ENCODE results near the gene CARD8. TPM values are rescaled to one million over a fixed set of nuclear protein-coding genes. Genes with fewer than 3 reads are reported as not detected.

Gene CARD8
- total RNA-seq, 2 experiments from 2014 or later, result 71.1 to 73.1 TPM

DNA sequence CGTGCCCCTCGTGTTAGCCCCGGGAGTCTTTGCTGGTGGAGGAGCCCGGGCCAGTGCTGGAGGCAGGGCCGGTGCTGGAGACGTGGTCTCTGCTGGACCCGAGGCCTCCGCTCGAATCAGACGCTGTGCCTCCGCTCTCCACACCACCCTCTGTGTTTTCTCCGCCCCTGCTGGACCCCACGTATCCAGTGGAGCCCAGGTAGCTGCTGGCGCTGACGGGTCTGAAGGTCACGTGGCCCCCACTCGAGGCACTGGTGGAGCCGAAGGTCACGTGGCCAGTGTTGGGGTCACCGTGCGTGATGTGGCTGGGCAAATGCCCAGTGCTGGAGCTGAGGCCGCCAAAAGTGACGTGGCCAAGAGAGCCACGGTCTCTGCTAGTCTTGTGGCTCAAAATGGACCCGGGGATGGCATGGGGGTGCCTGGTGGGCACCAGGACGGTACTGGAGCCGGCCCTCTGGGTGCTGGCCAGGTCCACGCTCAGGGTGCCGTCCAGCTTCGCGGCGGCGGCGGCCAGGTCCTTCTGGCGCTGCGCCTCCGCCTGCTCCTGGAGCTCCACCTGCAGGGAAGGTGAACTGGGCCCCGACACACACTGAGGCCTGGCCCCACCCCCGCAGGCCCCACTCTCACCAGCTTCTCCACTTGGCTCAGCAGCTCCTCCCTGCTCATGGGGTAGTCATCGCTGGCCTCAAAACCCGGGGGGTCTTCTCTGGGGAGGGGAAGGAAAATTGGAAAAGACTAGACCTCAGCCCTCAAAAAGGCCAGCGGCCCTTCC, 41.4 kb upstream of the CARD8 start:
- Mint-ChIP-seq H3K9me3 (no peaks in the 10 kb centered on the region), H3K4me3 (no peak overlapping the region), H3K36me3 (ENCODE audit: low read depth) (no peaks in the 10 kb centered on the region), H3K27ac (no peak overlapping the region), H3K27me3 (peaks cover 4% of the 10 kb centered on the region), H3K4me1 (ENCODE audit: low read depth) (no peaks in the 10 kb centered on the region)
- ChIA-PET POLR2A (no interaction called here), CTCF (no interaction called here)
- ATAC-seq (ENCODE audit: poor library complexity), result no peak
- TF ChIP-seq, protein P1, sequence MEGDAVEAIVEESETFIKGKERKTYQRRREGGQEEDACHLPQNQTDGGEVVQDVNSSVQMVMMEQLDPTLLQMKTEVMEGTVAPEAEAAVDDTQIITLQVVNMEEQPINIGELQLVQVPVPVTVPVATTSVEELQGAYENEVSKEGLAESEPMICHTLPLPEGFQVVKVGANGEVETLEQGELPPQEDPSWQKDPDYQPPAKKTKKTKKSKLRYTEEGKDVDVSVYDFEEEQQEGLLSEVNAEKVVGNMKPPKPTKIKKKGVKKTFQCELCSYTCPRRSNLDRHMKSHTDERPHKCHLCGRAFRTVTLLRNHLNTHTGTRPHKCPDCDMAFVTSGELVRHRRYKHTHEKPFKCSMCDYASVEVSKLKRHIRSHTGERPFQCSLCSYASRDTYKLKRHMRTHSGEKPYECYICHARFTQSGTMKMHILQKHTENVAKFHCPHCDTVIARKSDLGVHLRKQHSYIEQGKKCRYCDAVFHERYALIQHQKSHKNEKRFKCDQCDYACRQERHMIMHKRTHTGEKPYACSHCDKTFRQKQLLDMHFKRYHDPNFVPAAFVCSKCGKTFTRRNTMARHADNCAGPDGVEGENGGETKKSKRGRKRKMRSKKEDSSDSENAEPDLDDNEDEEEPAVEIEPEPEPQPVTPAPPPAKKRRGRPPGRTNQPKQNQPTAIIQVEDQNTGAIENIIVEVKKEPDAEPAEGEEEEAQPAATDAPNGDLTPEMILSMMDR (IDR thresholded peaks at IDR 0.05), result no peak
- H3K4me1 ChIP-seq (ENCODE audit: insufficient read depth, low read length), result no peaks in the 10 kb centered on the region
- H3K9me3 ChIP-seq (ENCODE audit: control insufficient read depth in 1 of 2, insufficient read depth in 1 of 2, low read length in 2 of 2), result no peaks in the 10 kb centered on the region
- no peak overlapping the region for H3K4me3 ChIP-seq (ENCODE audit: low read length)
- no peaks in the 10 kb centered on the region for H3K36me3 ChIP-seq (ENCODE audit: insufficient read depth, low read length)
- no peak for DNase-seq
- intact Hi-C loops (cut with DNase I, micrococcal nuclease), result no loop called here
- H3K27me3 ChIP-seq (ENCODE audit: control insufficient read depth in 1 of 2, insufficient read depth in 2 of 2, low read length in 2 of 2), result peaks cover 0 to 2% of the 10 kb centered on the region in 2 experiments
- H3K27ac ChIP-seq (ENCODE audit: low read depth in 1 of 2, low read length in 2 of 2), result no peak overlapping the region

DNA sequence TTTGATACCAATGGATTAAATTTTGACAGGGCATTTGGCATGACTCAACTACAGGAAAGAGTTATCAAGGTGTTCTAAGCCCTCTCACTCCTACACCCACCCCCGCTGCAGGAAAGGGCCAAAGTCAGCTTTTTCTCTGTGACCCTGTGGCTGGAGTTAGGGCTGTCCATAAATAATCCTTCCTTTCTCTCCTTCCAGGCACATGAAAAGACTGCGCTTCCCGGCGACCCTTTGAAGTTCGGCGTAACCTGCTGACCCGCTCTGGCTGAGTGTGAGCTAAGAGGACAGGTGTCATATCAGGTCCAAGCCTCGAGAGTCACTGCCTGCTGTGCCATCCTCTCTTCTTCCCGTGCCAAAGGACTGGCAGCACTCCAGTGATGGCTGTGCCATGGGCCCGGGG, 39.7 kb upstream of the CARD8 start:
- H3K27me3 ChIP-seq (ENCODE audit: control insufficient read depth in 1 of 2, insufficient read depth in 2 of 2, low read length in 2 of 2), result peaks cover 0 to 2% of the 10 kb centered on the region in 2 experiments
- no peaks in the 10 kb centered on the region for H3K4me1 Mint-ChIP-seq (ENCODE audit: low read depth)
- H3K36me3 Mint-ChIP-seq (ENCODE audit: low read depth), result no peaks in the 10 kb centered on the region
- peaks cover 10% of the 10 kb centered on the region for H3K4me1 ChIP-seq (ENCODE audit: insufficient read depth, low read length)
- TF ChIP-seq, protein P1 (IDR thresholded peaks at IDR 0.05), result no peak
- intact Hi-C loops (cut with DNase I, micrococcal nuclease), result no loop called here
- no peak overlapping the region for H3K4me3 ChIP-seq (ENCODE audit: low read length)
- no peak overlapping the region for H3K27ac Mint-ChIP-seq
- no peak overlapping the region for H3K4me3 Mint-ChIP-seq
- peaks cover 4% of the 10 kb centered on the region for H3K27me3 Mint-ChIP-seq
- CTCF ChIA-PET, result no interaction called here
- ATAC-seq (ENCODE audit: poor library complexity) (no peak), DNase-seq (no peak)
- no peaks in the 10 kb centered on the region for H3K36me3 ChIP-seq (ENCODE audit: insufficient read depth, low read length)
- POLR2A ChIA-PET, result no interaction called here
- H3K9me3 Mint-ChIP-seq, result no peaks in the 10 kb centered on the region
- no peaks in the 10 kb centered on the region for H3K9me3 ChIP-seq (ENCODE audit: control insufficient read depth in 1 of 2, insufficient read depth in 1 of 2, low read length in 2 of 2)
- no peak overlapping the region for H3K27ac ChIP-seq (ENCODE audit: low read depth in 1 of 2, low read length in 2 of 2)

DNA sequence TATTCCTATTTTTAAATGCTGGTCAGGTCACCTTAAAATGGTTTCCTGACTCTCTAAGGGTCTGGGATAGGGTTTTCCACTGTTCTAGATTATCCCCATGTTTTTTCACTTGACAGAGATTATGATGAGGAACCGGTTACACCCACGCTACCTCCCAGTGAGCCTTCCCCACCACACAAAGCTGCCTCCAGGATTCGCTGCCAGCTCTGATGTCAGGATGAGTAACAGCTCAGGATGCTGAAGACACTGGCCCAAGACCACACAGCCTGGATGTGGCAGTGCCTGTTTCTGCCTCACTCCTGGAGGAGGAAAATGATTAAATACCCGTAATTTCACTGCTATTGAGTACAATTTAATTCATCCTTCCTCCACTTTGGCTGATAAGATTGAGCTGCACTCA, 37.1 kb upstream of the CARD8 start:
- Mint-ChIP-seq H3K27ac (no peak overlapping the region), H3K36me3 (ENCODE audit: low read depth) (no peaks in the 10 kb centered on the region), H3K27me3 (peaks cover 8% of the 10 kb centered on the region), H3K9me3 (peaks cover 4% of the 10 kb centered on the region), H3K4me1 (ENCODE audit: low read depth) (no peaks in the 10 kb centered on the region), H3K4me3 (no peak overlapping the region)
- Histone ChIP-seq H3K9me3 (ENCODE audit: control insufficient read depth in 1 of 2, insufficient read depth in 1 of 2, low read length in 2 of 2) (no peaks in the 10 kb centered on the region), H3K27ac (ENCODE audit: low read depth in 1 of 2, low read length in 2 of 2) (no peak overlapping the region), H3K27me3 (ENCODE audit: control insufficient read depth in 1 of 2, insufficient read depth in 2 of 2, low read length in 2 of 2) (peaks cover 0 to 2% of the 10 kb centered on the region in 2 experiments), H3K4me1 (ENCODE audit: insufficient read depth, low read length) (peaks cover 10% of the 10 kb centered on the region), H3K36me3 (ENCODE audit: insufficient read depth, low read length) (no peaks in the 10 kb centered on the region), H3K4me3 (ENCODE audit: low read length) (no peak overlapping the region)
- ATAC-seq (ENCODE audit: poor library complexity), result no peak
- ChIA-PET POLR2A (no interaction called here), CTCF (no interaction called here)
- no peak for DNase-seq
- TF ChIP-seq, protein P1 (IDR thresholded peaks at IDR 0.05), result no peak
- intact Hi-C loops (cut with DNase I, micrococcal nuclease), result no loop called here
